Erythroblast (primary cell): ENCODE data around the gene SLC12A4.

ENCODE experiments used
- DNase-seq, 2 experiments: peaks; one replicate each; lab custom pipeline; 2025; lab: John Stamatoyannopoulos, UW
- GATA1 ChIP-seq: IDR thresholded peaks from 2 replicates; pipeline ENCODE4 v1.6.1; 2011; ENCODE audit warnings: low read depth, mild to moderate bottlenecking, control low read depth, low read length, moderate library complexity
- POLR2A ChIP-seq: IDR thresholded peaks from 2 replicates; pipeline ENCODE4 v1.6.1; 2011; ENCODE audit warnings: mild to moderate bottlenecking, low read length

The SLC12A4 gene

DNA sequence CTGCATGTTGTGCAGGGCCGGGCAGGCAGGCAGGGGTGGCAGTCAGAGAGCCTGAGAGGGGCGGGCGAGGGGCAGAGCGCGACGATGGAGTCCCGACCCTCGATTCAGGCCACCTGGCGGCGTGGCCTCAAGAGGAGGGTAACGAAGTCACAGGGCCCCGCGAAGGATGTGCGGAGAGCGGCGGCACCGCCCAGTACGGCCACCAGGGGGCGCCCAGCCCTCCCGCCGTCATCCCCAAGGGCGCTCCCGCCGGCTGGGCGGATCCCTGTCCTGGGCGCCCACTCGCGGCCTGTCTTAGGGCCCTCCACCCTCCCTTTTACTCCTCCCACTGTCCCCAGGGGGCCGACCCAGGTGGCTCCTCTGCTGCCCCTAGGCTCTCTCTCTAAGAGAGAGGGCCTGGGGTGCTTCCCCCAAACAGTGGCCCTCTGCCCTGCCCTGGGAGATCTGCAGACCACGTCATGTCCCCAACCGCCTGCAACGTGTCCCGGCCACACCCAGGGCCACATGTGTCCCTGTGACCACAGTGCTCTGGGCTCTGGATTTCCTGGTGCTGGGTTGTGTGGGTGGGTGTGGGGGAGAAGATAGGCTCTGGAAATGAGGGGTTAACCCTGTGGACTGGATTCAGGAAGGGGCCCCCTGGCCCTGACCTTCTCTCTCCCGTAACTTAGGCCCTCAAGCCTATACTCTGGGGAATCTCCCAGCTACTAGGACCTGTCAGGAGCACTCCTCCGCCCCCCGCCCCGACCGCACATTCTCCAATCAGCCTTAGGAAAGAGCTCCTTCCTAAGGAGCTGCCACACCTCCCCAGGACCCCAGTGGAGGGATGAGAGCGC, 25.0 kb upstream of the SLC12A4 start:
- DNase-seq: peak; percentile 91 to 94
- TF ChIP-seq POLR2A (peak; percentile 55), GATA1 (no peak)

DNA sequence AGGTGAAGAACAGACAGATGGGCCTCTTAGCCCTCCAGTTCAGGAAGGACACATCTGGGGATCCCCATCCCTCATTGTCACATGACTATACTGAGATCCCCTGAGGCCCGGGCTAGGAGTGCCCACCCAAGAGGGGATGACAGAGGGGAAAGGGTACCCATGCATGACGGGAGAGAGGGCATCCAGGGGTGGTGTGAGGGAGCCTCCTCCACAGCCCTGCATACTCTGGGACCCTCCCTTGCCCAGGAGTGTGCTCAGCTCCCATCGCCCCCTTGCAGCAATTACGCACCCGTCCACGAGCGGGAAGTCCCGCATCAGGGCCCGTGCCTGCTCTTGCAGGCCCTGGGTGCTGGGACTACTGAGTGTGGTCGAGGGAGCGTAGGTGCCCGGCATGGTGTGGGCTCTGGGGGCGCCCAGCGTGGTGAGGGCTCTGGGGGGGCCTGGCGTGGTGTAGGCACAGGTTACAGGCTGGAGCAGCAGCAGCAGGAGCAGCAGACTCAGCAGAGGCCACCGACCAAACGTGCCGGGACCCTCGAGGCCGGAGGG, 24.3 kb upstream of the SLC12A4 start:
- DNase-seq: no peak

DNA sequence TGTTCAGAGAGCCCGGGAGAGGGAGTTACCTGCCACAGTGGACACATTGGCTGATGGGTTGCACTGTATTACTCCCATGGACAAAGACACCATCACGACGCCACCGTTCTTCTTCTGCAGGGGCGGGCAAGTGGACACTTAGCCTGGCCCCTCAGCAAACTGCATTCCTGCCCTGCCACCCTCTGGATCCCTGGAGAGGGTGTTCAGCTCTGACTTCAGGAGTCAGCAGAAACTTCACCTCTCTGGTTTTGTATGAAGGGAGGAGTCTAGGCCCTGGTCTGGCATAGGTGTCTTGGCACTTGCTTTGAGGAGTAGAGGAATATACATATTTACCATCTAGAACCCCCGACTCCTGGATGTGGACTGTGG, 21.6 kb upstream of the SLC12A4 start:
- no peak for TF ChIP-seq GATA1
- DNase-seq: no peak

More for the DNA sequence above, 24.3 kb upstream of the SLC12A4 start:
- TF ChIP-seq GATA1 (no peak), POLR2A (no peak)

DNA sequence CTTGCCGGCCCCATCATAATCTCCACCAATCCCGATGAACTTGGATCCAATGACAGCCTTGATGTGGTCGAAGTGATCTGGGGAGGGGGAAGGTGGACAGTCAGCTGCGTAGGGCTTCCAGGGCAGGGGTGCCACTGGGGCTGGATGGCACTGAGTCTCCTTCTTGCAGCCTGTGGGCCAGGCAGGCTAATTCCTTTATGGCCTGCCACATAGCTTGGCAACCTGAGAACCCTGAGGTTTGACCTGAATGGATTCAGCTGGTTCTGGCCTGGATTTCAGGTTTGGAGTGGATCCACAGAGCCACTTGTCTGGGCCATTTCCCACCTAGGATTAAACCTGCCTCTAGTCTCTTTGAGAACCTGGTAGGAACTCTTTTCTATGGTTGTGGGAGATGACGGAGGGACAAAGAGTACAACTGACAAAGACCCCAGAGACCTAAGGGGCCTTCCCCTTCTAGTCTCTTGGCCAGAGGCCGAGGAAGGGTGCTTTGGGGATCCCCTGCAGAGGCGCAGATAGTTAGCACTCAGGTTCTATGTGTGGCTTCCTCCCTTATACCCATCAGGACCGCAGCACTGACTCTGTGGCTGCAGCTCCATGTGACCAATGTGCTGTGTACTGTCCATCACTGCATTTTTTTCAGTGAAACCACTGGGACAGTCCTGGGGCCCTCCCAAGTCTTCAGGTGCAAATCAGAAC, 21.0 kb upstream of the SLC12A4 start:
- TF ChIP-seq POLR2A (no peak), GATA1 (no peak)
- no peak for DNase-seq

DNA sequence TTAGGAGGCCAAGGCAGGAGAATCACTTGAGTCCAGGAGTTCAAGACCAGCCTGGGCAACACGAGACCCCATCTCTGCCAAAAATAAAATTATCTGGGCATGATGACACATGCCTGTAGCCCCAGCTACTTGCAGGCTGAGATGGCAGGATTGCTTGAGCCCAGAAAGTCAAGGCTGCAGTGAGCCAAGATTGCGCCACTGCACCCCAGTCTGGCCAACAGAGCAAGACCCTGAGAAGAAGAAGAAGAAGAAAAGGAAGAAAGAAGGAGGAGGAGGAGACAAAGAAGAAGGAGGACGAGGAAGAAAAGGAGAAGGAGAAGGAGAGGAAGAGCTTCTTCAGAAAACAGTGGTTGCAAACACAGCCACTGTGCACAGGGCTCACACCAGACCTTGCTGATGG, 20.2 kb upstream of the SLC12A4 start:
- TF ChIP-seq GATA1 (no peak), POLR2A (no peak)
- no peak for DNase-seq

DNA sequence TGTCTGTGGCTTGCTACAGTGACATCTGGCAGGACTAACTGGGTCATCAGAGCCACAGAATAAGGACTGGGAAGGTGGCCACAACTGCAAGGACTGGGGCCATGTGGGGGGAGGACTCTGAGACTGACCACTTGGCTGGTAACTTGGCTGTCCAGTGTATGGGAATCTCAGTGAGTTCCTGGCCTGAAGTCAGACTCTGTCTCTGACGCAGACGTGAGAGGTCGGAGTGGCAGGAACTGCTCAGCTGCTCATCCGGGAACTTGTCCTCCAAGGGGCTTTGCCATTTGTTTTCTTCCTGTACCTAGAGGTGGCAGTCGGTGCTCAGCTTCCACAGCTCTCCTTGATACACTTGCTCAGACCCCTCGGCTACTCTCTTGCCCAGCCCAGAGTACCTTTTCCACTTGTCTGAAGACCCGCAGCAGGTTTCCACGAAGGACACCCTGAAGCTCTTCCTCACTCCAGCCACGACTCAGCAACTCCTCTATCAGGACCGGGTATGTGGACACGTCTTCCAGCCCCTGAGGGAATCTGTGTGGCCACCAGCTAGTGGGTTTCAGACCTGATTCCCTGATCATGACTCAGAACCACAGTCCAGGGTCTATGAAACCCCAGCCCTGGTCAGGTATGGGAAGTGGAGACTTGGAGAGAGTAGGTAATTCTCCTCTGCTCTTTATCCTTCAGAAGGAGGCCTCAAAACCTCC, 19.2 kb upstream of the SLC12A4 start:
- TF ChIP-seq POLR2A: no peak
- TF ChIP-seq GATA1: no peak
- no peak for DNase-seq

DNA sequence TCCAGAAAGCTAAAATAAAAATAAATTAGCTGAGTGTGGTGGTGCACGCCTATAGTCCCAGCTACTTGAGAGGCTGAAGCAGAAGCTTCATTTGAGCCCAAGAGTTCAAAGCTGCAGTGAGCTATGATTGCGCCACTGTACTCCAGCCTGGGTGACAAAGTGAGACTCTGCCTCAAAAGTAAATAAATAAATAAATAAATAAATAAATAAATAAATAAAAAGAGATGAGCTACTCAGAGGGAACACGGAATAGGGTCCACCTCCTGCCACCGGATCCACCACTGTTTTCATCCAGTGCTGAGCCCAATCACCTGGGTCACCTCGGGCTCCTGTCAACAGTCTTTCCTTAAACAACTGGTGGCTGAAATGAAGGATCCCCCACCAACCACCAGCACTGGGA, 18.5 kb upstream of the SLC12A4 start:
- TF ChIP-seq GATA1 (no peak), POLR2A (no peak)
- DNase-seq: no peak

DNA sequence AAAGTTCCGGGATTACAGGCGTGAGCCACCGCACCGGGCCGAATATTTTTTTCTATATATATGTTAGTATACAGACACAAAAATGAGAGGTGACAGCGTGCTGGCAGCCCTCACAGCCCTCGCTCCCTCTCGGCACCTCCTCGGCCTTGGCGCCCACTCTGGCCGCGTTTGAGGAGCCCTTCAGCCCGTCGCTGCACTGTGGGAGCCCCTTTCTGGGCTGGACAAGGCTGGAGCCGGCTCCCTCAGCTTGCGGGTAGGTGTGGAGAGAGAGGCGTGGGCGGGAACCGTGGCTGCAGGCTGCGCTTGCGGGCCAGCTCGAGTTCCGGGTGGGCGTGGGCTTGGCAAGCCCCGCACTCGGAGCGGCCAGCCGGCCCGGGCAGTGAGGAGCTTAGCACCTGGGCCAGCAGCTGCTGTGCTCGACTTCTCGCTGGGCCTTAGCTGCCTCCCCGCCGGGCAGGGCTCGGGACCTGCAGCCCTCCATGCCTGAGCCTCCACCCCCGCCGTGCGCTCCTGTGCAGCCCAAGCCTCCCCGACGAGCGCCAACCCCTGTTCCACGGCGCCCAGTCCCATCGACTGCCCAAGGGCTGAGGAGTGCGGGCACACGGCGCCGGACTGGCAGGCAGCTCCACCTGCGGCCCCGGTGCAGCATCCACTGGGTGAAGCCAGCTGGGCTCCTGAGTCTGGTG, 13.7 kb upstream of the SLC12A4 start:
- no peak for TF ChIP-seq POLR2A
- TF ChIP-seq GATA1: no peak
- DNase-seq: no peak

DNA sequence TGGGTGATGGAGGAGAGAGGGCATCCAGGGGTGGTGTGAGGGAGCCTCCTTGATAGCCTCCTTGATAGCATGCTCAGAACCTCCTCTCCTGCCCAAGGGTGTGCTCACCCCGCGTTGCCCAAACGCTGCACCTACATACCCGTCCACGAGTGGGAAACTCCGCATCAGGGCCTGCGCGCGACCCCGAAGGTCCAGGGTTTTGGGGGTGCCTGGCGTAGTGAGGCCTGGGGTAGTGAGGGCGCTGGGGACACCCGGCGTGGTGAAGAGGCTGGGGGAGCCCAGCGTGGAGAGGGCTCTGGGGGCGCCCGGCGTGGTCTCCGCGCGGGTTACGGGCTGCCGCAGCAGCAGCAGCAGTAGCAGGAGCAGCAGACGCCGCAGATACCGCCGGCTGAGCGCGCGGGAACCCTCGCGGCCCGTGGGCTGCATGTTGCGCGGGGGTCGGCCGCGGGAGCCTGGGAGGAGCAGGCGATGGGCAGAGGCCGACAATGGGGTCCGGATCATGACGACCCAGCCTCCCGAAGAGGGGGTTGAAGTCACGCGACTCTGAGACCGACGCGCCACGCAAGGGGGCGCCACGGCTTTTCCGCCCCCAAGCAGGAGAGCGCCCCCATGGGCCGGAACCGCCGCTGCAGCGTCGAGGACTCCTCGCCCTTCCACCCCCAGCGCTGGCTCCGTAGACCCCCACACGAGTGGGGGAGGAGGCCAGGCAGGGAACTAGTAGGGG, 11.7 kb upstream of the SLC12A4 start, which contains the start of gene DPEP3:
TSS of gene DPEP3 (minus strand) at position 545 of the 724 bp plus-strand sequence. CDS start at position 426, 119 bp downstream.
- peak; percentile 64 to 67 for DNase-seq
- TF ChIP-seq GATA1 (no peak), POLR2A (no peak)

DNA sequence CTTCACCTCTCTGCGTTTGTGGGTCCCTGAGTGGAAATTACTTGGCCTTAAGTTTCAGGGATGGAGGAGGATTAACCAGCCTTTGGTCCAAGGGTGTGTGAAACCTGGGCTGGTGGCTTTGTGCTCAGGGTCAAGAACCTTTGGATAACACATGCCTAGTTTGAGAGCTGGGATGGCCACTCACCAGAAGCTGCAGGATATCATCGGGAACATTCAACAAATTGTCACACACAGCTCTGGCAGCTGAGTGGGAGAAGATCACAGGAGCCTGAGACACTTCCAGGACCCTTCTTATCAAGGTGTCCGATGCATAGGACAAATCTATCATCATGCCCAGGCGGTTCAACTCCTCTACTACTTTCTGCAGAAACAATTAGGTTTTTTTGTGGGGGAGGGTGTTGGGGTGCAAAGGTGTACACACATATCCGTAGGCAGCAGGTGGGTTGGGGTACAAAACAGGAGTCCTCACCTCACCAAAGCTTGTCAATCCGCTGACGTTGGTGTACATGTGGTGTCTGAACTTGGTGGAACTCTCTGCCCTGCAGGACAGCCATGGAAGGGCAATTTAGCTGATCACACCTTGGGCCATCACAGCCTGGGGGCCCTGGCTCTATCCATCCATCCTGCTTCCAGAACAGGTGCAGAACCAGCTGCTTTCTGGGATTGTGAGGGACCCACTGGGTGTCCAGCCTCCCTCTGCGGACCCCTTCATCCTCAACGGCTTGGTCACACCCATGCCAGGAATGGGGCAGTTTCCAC, 9.2 kb upstream of the SLC12A4 start:
- TF ChIP-seq GATA1: no peak
- TF ChIP-seq POLR2A: no peak
- DNase-seq: no peak

DNA sequence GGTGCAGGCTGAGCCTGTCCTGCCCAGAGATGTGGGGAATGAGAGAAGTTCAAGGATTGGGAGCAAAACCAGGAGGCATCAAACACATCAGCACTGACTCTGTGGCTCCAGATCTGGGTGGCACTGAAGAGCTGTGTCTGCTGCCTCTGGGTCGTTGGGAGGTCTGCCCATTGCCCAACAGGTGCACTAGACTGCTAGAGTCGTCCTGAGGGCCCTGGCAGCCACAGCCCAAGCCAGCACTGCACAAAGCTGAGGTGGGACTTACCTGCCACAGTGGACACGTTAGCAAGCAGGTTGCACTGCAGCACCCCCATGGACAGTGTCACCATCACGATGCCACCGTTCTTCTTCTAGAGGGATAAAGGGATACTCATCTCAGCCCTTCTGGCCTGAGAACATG, 8.6 kb upstream of the SLC12A4 start:
- no peak for DNase-seq
- TF ChIP-seq POLR2A (no peak), GATA1 (no peak)

DNA sequence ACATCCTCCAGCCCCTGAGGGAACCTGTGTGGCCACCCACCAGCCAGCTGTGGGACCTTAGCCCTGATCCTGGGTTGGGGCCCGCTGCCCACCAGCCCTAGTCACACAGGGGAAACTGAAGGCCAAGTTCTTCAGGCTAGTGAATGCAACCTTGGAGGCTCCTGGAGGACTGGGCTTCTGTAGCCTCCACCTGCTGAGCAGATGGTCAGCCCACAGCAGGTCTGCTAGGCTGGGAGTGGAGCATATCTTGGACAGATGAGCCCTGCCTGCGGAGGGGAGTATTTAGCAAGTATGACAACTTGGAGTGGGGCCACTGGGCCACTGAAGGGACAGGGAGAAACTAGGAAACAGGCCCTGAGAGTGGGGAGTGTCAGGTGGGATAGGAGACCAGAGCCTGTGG, 7.8 kb upstream of the SLC12A4 start:
- no peak for DNase-seq
- TF ChIP-seq POLR2A (no peak), GATA1 (no peak)
